Tibial nerve (tissue), 4 donors: ENCODE results near the gene PTGDS.

Experiments
- CTCF ChIP-seq, 5 experiments: fragments of 200-600 bp in 3 of 5; fragments of 450-650 bp in 2 of 5; sonication (generic) in 3 of 5; IDR thresholded peaks; one replicate each; pipeline ENCODE4 v1.5.1; 2016 to 2019; ENCODE audit warnings: antibody characterized with exemption in 5 of 5, mild to moderate bottlenecking in 3 of 5, moderate library complexity in 2 of 5
- EP300 ChIP-seq, 2 donors: sonication (generic); formaldehyde crosslinking; IDR thresholded peaks; one replicate each; pipeline ENCODE4 v1.6.1; 2017; ENCODE audit warnings: antibody characterized with exemption in 2 of 2, mild to moderate bottlenecking in 1 of 2

GRCh38 chr9:136939996-136940525 lies 37.2 kb upstream of the PTGDS start:
- TF ChIP-seq CTCF (IDR thresholded peaks at IDR 0.05) = no peak
- TF ChIP-seq EP300 (IDR thresholded peaks at IDR 0.05) = no peak
